Lower leg skin (tissue), 4 donors: Measurements from ENCODE around the gene SF3A1. TPM values are rescaled to one million over a fixed set of nuclear protein-coding genes. Genes with fewer than 3 reads are reported as not detected.

Experiments
- DNase-seq, 2 donors: peaks; one replicate each; pipeline ENCODE4 v3.0.0-alpha.2; 2019; ENCODE audit warnings: low spot score in 2 of 2
- H3K4me3 ChIP-seq: fragments of 200-600 bp; sonication (generic); 2 replicates; pipeline ENCODE4 v1.5.1; 2017; ENCODE audit warnings: mild to moderate bottlenecking, low read depth; ENCODE audit not compliant: poor library complexity, severe bottlenecking
- CTCF ChIP-seq, 3 donors: fragments of 450-650 bp; IDR thresholded peaks; one replicate each; pipeline ENCODE4 v1.5.1; 2016; ENCODE audit warnings: antibody characterized with exemption in 3 of 3, mild to moderate bottlenecking in 3 of 3, moderate library complexity in 2 of 3
- POLR2A ChIP-seq, 2 donors: fragments of 450-650 bp; IDR thresholded peaks; one replicate each; pipeline ENCODE4 v1.6.1; 2016 to 2017; ENCODE audit warnings: antibody characterized with exemption in 2 of 2, mild to moderate bottlenecking in 1 of 2, moderate library complexity in 1 of 2
- WGBS, 2 donors: methylation state at CpG; one replicate each; pipeline ENCODE4 v1.1.5; 2018; 5-methylcytosine and 5-hydroxymethylcytosine counted together
- intact Hi-C: fragments of 100-400 bp; cut with DNase I; formaldehyde crosslinking; loops from one replicate; pipeline ENCODE4 v1.15.0; 2023; ENCODE audit warnings: low total_unique reads
- total RNA-seq, 4 donors: library from RNA; depleted of rRNA; stranded (reverse); fragments of >200 nt; gene quantifications; one replicate each; pipeline ENCODE4 v1.1.0, GENCODE V29; 2016

SF3A1 gene
- total RNA-seq, 4 donors from 2014 or later: 72.4 to 169 (median 114) TPM

DNA sequence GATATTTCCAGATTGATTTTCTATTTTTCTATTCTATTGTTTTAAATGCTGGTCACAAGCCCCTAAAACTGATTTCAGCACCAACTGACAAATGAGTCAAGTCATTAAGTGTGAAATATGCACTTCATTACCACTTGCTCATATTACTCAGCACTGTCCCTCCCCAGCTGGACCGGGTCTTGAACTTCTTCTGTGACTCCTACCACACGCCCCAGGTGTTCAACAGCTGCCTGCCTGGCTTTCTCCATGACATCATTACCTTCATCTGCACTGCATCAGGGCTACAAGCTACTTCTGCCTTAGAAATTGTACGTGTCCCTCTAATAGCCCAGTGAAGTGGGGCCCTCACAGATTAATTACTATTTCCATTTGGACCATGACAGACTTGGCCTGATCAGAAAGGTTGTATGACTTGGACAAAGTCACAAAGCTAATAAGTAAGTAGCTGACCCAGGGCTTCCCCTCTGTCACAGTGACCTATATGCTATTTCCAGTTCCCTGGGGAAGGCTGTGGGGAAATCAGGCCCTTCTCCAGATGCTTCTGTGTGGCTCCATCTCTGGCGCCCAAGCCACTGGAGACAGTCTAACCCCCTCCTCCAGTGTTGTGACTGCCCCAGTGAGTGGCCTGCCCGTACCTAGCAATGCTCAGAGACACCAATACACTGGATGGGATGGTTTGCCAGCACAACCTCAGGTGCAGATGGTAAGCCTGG, 48.0 kb downstream of the SF3A1 start:
- no peak for DNase-seq
- intact Hi-C loops: no loop called here
- 47 to 66% methylated on average over 5 of the region's 5 CpGs for WGBS, 2 donors
- H3K4me3 ChIP-seq: no peak overlapping the region
- no peak for TF ChIP-seq POLR2A (IDR thresholded peaks at IDR 0.05)
- no peak for TF ChIP-seq CTCF (IDR thresholded peaks at IDR 0.05)

DNA sequence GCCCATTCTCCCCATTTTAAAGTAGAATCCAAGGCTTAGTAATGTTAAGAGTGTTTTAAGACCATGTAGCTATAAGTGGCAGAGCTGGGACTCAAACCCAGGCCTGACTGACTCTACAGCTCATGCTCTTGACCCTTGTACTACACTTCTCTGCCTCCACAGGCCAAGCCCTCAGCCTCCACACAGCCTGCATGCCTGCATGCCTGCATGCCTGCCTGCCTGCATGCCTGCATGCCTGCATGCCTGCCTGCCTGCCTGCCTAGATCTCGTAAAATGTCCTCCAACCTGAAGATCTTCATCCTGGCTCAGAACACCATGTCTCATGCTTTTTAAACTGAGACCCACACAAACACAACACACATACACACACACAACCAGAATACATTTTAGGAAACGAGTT, 48.6 kb downstream of the SF3A1 start:
- no peak for DNase-seq
- TF ChIP-seq CTCF (IDR thresholded peaks at IDR 0.05) (no peak), POLR2A (IDR thresholded peaks at IDR 0.05) (no peak)
- H3K4me3 ChIP-seq: no peak overlapping the region
- intact Hi-C loops: no loop called here
- WGBS, 2 donors: 44 to 57% methylated on average over 2 of the region's 2 CpGs

GRCh38 chr22:30307041-30307574, 49.6 kb downstream of the SF3A1 start:
- TF ChIP-seq POLR2A (IDR thresholded peaks at IDR 0.05) (no peak), CTCF (IDR thresholded peaks at IDR 0.05) (no peak)
- H3K4me3 ChIP-seq: no peak overlapping the region
- 50 to 54% methylated on average over 4 of the region's 4 CpGs for WGBS, 2 donors
- intact Hi-C loops: no loop called here
- no peak for DNase-seq

DNA sequence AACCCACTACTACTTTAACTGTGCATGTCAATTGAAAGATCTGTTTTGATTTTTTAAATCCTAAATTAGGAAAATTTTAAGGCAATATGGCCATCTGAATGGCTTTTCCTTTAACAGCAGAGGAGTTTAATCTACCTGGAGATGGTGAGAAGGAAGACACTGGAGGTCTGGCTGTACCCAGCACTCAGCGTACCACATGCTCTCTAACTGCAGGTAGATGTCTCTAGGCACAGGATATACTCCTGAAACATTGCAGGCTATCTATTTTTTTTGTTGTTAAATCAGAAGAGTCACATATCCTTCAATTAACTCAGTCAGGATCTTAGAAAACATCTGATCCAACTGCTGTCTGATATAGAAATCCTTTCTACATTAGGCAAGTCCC, 50.1 kb downstream of the SF3A1 start:
- intact Hi-C loops: no loop called here
- DNase-seq: no peak
- 75 to 78% methylated on average over 1 of the region's 1 CpG for WGBS, 2 donors
- H3K4me3 ChIP-seq: no peak overlapping the region
- no peak for TF ChIP-seq POLR2A (IDR thresholded peaks at IDR 0.05)
- TF ChIP-seq CTCF (IDR thresholded peaks at IDR 0.05): no peak

DNA sequence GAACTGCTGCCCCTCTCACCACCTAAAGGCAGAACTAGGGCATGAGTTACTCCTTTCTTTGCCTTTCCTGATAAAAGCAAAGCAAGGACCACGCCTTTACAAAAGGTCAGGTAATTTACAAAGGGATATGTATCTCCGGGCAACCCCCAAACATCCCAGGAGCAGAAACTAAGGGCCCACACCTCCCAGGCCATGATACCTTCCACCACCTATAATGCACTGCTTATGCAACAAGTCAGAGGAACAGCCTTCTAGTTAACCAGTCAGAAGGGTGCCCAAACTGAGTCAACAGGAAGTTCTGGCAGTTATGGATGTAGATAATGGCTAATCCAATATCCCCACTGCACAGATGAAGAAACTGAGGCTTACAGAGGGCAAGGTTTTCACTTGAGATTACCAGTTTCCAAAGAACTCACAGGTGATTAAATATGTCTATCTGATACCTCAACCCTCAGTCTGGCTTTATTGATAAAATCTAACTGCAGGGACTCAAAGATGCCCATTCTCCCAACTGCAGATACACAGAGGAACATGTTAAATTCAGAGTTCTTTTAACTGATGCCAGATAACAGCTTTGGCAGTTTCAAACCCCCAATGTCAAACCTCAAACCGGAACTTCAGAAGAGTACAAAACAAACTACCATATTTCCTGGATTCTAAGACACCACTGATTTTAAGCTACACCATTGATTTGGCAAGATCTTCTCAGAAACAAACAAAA, 50.6 kb downstream of the SF3A1 start:
- TF ChIP-seq CTCF (IDR thresholded peaks at IDR 0.05) (no peak), POLR2A (IDR thresholded peaks at IDR 0.05) (no peak)
- no peak for DNase-seq
- 34 to 48% methylated on average over 3 of the region's 3 CpGs for WGBS, 2 donors
- intact Hi-C loops: no loop called here
- no peak overlapping the region for H3K4me3 ChIP-seq
